Body of pancreas (tissue), 4 donors: ENCODE data around the gene POGZ.

Experiments used
- POLR2A ChIP-seq, 3 donors: fragments of 450-650 bp; IDR thresholded peaks; one replicate each; pipeline ENCODE4 v1.6.1; 2016; ENCODE audit warnings: antibody characterized with exemption in 3 of 3, mild to moderate bottlenecking in 2 of 3
- TF ChIP-seq, protein P1 (sequence below), 7 experiments: fragments of 450-650 bp in 4 of 7; fragments of 200-600 bp in 3 of 7; sonication (generic) in 3 of 7; IDR thresholded peaks; one replicate each; pipeline ENCODE4 v1.5.1; 2016 to 2019; ENCODE audit warnings: antibody characterized with exemption in 7 of 7

DNA sequence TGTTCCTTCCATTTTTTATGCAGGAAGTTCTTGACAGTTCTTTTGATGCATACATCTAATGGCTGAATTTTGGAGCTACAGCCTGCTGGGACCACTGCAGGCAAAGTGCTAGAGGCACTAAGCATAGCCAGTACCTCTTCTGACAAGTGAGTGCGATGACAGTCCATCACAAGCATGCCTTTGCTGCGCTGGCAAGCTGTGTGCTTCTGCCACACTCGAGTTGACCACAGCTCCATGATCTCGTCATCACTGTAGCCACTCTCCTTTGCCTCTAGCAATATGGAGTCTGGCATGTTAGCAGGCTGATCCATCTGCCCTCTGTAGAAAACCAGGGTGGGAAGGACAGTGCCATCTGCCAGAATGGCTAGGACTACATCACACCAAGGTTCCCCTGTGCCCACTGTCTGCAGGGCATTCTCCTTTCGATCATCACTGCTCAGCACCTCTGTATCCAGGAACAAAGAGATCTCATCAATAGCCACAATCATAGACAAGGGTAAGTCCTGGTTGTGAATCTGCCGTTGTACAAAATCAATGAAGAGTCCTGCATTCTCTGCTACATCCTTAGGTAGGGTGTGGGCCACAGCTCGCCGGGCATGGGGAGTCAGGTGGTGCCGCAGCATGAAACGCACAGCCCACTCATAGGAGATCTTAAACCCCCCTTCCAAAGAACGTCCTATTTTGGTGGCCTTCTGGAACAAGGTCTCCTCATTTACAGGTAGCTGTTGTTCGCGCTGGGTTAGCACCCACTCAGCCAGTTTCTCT, 53.9 kb downstream of the POGZ start:
- TF ChIP-seq, protein P1, sequence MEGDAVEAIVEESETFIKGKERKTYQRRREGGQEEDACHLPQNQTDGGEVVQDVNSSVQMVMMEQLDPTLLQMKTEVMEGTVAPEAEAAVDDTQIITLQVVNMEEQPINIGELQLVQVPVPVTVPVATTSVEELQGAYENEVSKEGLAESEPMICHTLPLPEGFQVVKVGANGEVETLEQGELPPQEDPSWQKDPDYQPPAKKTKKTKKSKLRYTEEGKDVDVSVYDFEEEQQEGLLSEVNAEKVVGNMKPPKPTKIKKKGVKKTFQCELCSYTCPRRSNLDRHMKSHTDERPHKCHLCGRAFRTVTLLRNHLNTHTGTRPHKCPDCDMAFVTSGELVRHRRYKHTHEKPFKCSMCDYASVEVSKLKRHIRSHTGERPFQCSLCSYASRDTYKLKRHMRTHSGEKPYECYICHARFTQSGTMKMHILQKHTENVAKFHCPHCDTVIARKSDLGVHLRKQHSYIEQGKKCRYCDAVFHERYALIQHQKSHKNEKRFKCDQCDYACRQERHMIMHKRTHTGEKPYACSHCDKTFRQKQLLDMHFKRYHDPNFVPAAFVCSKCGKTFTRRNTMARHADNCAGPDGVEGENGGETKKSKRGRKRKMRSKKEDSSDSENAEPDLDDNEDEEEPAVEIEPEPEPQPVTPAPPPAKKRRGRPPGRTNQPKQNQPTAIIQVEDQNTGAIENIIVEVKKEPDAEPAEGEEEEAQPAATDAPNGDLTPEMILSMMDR (IDR thresholded peaks at IDR 0.05), result no peak
- TF ChIP-seq POLR2A (IDR thresholded peaks at IDR 0.05), result no peak
